Fibroblast of mammary gland (primary cell): ENCODE data around the gene FOXO3.

ENCODE experiments used
- DNase-seq: peaks from one replicate; pipeline ENCODE4 v3.0.0-alpha.2; 2010; ENCODE audit warnings: low read depth
- H3K4me3 ChIP-seq: 2 replicates; pipeline ENCODE4 v1.5.1; 2011; ENCODE audit warnings: low read depth, mild to moderate bottlenecking, low read length, moderate library complexity; ENCODE audit not compliant: control insufficient read depth
- TF ChIP-seq, protein P1 (sequence below): conservative IDR thresholded peaks from 2 replicates; pipeline ENCODE4 v1.5.1; 2011; ENCODE audit warnings: low read depth, low read length, inconsistent platforms; ENCODE audit not compliant: control insufficient read depth, insufficient read depth

Gene FOXO3

DNA sequence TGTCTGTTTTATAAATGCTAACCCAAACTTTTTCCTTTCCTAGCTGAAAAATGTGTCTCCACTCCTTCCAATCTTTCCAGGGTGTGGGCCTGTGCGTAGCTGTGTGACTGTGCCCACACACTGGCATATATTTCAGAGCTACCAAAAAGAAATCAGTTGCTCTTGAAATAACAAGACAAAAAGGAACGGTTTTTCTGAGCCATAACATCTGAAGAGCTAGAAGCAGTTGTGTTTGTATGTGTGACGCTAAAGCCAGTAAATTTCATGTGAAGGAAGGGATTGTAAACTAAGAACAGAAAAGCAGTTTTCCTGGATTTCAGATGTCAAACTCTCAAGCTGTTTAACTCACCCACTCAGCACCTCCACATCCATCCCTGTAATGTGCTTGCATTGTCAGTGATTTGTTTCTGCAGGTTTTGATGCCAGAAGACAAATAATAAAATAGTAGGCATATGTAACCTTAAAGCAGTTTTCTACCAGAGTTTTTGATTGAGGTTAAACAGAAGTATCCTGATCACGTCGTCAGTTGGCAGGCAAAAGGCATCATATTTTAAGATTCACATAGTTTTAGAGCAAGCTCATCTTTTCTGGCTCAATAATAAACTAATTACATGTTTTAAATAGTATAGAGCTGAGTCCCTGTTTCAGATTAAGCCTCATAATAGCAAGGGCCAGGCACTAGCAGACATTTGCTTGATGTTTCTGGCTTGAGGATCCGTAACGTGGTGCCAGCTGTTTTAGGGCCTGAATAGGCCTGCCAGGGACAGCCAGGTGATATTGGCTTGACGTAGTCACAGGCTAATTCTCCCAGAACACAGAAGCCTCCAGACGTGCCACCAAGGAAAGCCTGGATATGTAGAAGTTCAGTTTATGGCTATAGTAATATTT, 90.9 kb downstream of the FOXO3 start:
- TF ChIP-seq, protein P1, sequence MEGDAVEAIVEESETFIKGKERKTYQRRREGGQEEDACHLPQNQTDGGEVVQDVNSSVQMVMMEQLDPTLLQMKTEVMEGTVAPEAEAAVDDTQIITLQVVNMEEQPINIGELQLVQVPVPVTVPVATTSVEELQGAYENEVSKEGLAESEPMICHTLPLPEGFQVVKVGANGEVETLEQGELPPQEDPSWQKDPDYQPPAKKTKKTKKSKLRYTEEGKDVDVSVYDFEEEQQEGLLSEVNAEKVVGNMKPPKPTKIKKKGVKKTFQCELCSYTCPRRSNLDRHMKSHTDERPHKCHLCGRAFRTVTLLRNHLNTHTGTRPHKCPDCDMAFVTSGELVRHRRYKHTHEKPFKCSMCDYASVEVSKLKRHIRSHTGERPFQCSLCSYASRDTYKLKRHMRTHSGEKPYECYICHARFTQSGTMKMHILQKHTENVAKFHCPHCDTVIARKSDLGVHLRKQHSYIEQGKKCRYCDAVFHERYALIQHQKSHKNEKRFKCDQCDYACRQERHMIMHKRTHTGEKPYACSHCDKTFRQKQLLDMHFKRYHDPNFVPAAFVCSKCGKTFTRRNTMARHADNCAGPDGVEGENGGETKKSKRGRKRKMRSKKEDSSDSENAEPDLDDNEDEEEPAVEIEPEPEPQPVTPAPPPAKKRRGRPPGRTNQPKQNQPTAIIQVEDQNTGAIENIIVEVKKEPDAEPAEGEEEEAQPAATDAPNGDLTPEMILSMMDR, result no peak
- DNase-seq, result peak; percentile 91
- no peak overlapping the region for H3K4me3 ChIP-seq

DNA sequence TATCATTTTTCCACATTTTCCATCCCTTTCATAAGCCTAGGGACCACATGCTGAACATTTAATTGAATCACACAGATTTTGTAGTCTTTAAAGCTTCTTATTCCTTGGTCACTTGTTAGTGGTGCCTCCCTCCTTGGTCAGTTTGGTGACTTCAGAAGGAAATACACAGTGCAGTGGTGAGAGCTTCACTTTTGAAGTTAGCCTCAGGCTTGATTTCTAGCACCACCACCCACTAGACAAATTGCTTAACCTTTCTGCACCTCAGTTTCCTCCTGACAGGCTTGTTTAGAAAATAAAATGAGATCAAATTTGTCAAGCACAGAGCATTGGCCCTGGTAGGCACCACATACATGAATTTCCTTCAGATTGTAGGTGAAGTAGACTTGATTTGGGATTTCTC, 91.7 kb downstream of the FOXO3 start:
- TF ChIP-seq, protein P1, result no peak
- no peak overlapping the region for H3K4me3 ChIP-seq
- no peak for DNase-seq

DNA sequence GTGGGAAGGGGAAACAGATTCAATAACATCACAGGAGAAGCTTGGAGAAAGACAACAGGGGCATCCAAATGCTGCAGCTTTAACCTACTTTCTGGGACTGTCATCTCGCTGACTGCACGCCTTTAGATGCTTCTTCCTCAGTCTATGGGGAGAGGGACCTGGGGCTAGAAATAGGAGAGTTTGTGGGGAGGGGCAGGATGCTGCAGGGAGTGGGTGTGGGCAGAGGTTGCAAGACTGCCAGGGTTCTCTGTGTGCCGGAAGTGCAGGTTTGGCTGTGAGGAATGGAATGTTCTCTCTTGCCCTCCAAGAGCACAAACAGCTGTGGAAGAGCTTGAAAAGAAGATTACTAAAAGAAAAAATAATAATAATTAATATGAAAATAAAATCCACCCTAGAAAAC, 93.2 kb downstream of the FOXO3 start:
- DNase-seq, result peak; percentile 66
- no peak overlapping the region for H3K4me3 ChIP-seq

DNA sequence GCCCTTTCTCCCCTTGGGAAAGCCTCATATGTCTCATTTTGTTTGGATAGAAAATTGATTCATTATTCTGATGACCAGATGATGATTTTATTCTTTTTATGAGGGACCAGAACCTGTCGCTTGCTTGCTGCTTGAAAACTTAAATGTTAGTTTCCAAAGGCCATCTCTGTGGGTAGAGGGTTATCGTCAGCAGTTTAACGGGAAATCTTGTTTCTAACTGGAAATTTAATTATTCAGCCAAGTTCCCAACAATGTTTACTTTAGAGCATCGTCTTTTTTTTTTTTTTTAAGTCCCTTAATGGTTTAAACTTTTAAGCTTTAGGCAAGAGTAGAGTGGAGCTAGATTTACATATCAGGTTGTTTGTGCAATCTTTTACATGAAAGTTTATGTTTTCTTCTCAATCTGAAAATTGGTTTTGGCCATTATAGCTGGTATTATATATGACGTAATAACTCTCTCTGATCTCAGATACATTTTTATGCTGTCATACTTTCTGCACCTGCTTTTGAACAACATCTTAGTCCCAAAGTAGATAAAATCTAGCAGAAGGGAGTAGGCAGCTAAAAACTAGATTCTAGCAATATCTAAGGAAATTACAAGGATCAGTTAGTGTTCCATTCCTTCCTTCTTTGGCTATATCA, 93.9 kb downstream of the FOXO3 start:
- TF ChIP-seq, protein P1, result no peak
- no peak overlapping the region for H3K4me3 ChIP-seq
- peak; percentile 40 for DNase-seq

More for the DNA sequence above, 93.2 kb downstream of the FOXO3 start:
- TF ChIP-seq, protein P1, result no peak

DNA sequence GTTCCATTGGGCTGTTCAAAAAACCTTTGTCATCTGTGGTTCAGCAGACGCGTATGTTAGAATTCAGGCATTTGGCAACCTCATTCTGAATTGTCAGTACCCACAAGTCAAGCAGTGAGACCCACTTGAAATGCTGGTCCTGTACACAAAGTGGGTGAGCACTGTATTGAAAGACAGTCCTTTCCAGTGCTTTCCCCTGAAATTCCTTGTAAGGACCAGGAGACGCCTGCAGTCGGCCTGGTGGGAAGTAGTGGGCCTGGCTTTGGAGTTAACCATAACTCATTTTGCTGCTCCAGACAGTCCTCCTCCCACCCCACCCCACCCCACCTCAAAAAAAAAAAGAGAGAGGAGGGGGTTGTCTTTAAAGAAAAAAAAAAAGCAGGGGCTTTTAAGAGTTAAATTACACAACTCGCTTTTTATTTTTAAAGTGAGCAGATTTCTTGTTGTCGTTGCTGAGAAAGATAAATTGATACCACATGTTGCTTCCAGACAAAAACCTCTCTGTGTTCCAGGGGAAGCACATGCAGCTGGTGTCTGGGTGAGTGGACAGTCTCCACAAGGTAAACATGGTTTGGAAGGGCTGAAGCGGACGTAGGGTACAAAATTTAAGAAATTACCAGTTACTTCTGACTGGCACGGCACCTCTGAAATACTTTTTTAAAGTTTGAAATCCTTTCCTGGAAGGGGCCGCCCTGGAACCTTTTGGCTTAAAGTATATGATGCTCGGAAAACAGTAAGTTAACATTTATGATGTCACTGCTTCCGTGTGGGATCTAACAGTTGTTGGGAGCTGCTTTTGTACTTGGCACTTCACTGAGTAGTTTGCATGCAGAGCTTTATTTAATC, 95.3 kb downstream of the FOXO3 start:
- TF ChIP-seq, protein P1, result no peak
- H3K4me3 ChIP-seq, result peak overlapping the region; percentile 18
- DNase-seq, result peak; percentile 92

DNA sequence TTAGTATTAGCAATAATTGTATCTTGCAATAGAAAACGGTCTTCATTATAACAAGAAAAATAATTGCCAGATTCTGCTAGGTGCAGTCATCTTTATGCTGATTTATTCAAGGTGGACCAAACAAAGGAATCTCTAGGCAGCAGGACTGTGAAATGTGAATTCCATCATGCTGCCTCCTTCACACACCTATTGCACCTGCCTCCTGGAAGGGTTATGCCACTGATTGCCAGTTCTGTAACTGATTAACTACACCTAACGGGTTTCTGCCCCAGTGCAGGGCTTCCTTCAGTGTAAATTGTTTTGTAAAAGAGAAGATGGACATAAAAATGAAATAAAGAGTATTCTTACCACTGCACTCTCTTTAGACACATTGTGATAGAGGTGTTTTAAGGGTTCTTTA, 96.1 kb downstream of the FOXO3 start:
- peak overlapping the region; percentile 18 for H3K4me3 ChIP-seq
- TF ChIP-seq, protein P1, result no peak
- no peak for DNase-seq
